PFSK-1 (cell line): Measurements from ENCODE around the gene TBCE.

ENCODE experiments used
- POLR2AphosphoS5 ChIP-seq: IDR thresholded peaks from 2 replicates; pipeline ENCODE4 v1.6.1; 2012; ENCODE audit warnings: low read depth, mild to moderate bottlenecking, control low read depth, low read length, moderate library complexity
- REST ChIP-seq, 2 experiments: IDR thresholded peaks; 2 replicates each; pipeline versions ENCODE4 v1.6.1 to v1.8.0; 2011 to 2012; ENCODE audit warnings: low read depth in 2 of 2, low read length in 2 of 2, control low read depth in 1 of 2, inconsistent platforms in 1 of 2, mild to moderate bottlenecking in 1 of 2, moderate library complexity in 1 of 2; ENCODE audit not compliant: insufficient read depth in 1 of 2
- TAF1 ChIP-seq: IDR thresholded peaks from 2 replicates; pipeline ENCODE4 v1.6.1; 2012; ENCODE audit warnings: low read length, control low read depth, borderline replicate concordance; ENCODE audit not compliant: insufficient read depth

GRCh38 chr1:235351898-235352297 lies 15.3 kb upstream of the TBCE start:
- no peak for TF ChIP-seq REST (IDR thresholded peaks at IDR 0.05; ENCODE audit: insufficient read depth in 1 of 2, low read depth in 2 of 2, low read length in 2 of 2)
- no peak for TF ChIP-seq POLR2AphosphoS5
- no peak for TF ChIP-seq TAF1
